ENCODE measurements around the gene TPM1.

The TPM1 gene

GRCh38 chr15:63018639-63019038, 23.9 kb upstream of the TPM1 start:
- no peak for DNase-seq

GRCh38 chr15:63019511-63020109, 22.9 kb upstream of the TPM1 start:
- no peak for DNase-seq

GRCh38 chr15:63020128-63020527, 22.4 kb upstream of the TPM1 start:
- DNase-seq: no peak

- no peak for DNase-seq
These were observed 21.7 kb upstream of the TPM1 start for GRCh38 chr15:63020759-63021430.

- DNase-seq: no peak
These were observed 20.4 kb upstream of the TPM1 start for GRCh38 chr15:63022181-63022580.

- DNase-seq: no peak
These were observed 19.9 kb upstream of the TPM1 start for GRCh38 chr15:63022663-63023062.

GRCh38 chr15:63023351-63023945, 19.1 kb upstream of the TPM1 start:
- no peak for DNase-seq

- peak; percentile 18 for DNase-seq
These were observed 17.1 kb upstream of the TPM1 start for GRCh38 chr15:63025460-63025859.

GRCh38 chr15:63027646-63028045, 14.9 kb upstream of the TPM1 start:
- DNase-seq: no peak

- no peak for DNase-seq
These were observed 14.0 kb upstream of the TPM1 start for GRCh38 chr15:63028442-63029110.

GRCh38 chr15:63029676-63030075, 12.9 kb upstream of the TPM1 start:
- DNase-seq: no peak

- DNase-seq: peak; percentile 78
These were observed 12.4 kb upstream of the TPM1 start for GRCh38 chr15:63030101-63030551.

- no peak for DNase-seq
These were observed 8.0 kb upstream of the TPM1 start for GRCh38 chr15:63034578-63034977.

- DNase-seq: no peak
These were observed 7.3 kb upstream of the TPM1 start for GRCh38 chr15:63035253-63035652.

GRCh38 chr15:63035977-63036376, 6.6 kb upstream of the TPM1 start:
- no peak for DNase-seq

- no peak for DNase-seq
These were observed 4.4 kb upstream of the TPM1 start for GRCh38 chr15:63037976-63038720.

- no peak for DNase-seq
These were observed 3.4 kb upstream of the TPM1 start for GRCh38 chr15:63038926-63039673.

GRCh38 chr15:63039811-63040210, 2.7 kb upstream of the TPM1 start:
- DNase-seq: no peak

- no peak for DNase-seq
These were observed 2.0 kb upstream of the TPM1 start for GRCh38 chr15:63040509-63040908.

- DNase-seq: no peak
These were observed 1.6 kb upstream of the TPM1 start for GRCh38 chr15:63040954-63041353.

GRCh38 chr15:63041402-63041973, 1.1 kb upstream of the TPM1 start:
- DNase-seq: no peak

- peak; percentile 13 for DNase-seq
These were observed 359 bp downstream of the TPM1 start for GRCh38 chr15:63042877-63043334.

Measured in inflammatory macrophage treated with lipopolysaccharide for 4 hours (primary cell).